ENCODE measurements around the gene CADPS2.

Gene CADPS2

GRCh38 chr7:122584676-122585251 lies 301.5 kb downstream of the CADPS2 start:
- no peak for DNase-seq

- no peak for DNase-seq
Observed at GRCh38 chr7:122578350-122578749, 307.9 kb downstream of the CADPS2 start.

GRCh38 chr7:122577449-122578003 lies 308.7 kb downstream of the CADPS2 start:
- no peak for DNase-seq

- DNase-seq, result no peak
Observed at GRCh38 chr7:122572706-122573105, 313.6 kb downstream of the CADPS2 start.

- DNase-seq, result no peak
Observed at GRCh38 chr7:122561326-122561725, 324.9 kb downstream of the CADPS2 start.

- no peak for DNase-seq
Observed at GRCh38 chr7:122556873-122557542, 329.3 kb downstream of the CADPS2 start.

- no peak for DNase-seq
Observed at GRCh38 chr7:122556219-122556618, 330.0 kb downstream of the CADPS2 start.

- DNase-seq, result no peak
Observed at GRCh38 chr7:122553761-122554160, 332.5 kb downstream of the CADPS2 start.

GRCh38 chr7:122552769-122553168 lies 333.5 kb downstream of the CADPS2 start:
- no peak for DNase-seq

GRCh38 chr7:122550545-122550944 lies 335.7 kb downstream of the CADPS2 start:
- no peak for DNase-seq

- DNase-seq, result no peak
Observed at GRCh38 chr7:122549578-122549977, 336.7 kb downstream of the CADPS2 start.

- no peak for DNase-seq
Observed at GRCh38 chr7:122546496-122546895, 339.8 kb downstream of the CADPS2 start.

GRCh38 chr7:122544463-122544862 lies 341.8 kb downstream of the CADPS2 start:
- DNase-seq, result no peak

- DNase-seq, result no peak
Observed at GRCh38 chr7:122543891-122544290, 342.4 kb downstream of the CADPS2 start.

GRCh38 chr7:122543166-122543565 lies 343.1 kb downstream of the CADPS2 start:
- no peak for DNase-seq

GRCh38 chr7:122535086-122535485 lies 351.2 kb downstream of the CADPS2 start:
- DNase-seq, result no peak

GRCh38 chr7:122532406-122533269 lies 353.6 kb downstream of the CADPS2 start:
- DNase-seq, result no peak

- DNase-seq, result peak; percentile 25
Observed at GRCh38 chr7:122528879-122529481, 357.3 kb downstream of the CADPS2 start.

- DNase-seq, result no peak
Observed at GRCh38 chr7:122525355-122525754, 360.9 kb downstream of the CADPS2 start.

GRCh38 chr7:122521767-122522166 lies 364.5 kb downstream of the CADPS2 start:
- no peak for DNase-seq

- no peak for DNase-seq
Observed at GRCh38 chr7:122520971-122521555, 365.2 kb downstream of the CADPS2 start.

- DNase-seq, result no peak
Observed at GRCh38 chr7:122518488-122518887, 367.8 kb downstream of the CADPS2 start.

- no peak for DNase-seq
Observed at GRCh38 chr7:122517576-122517975, 368.7 kb downstream of the CADPS2 start.
